ENCODE measurements around the gene IQSEC3.

DNA sequence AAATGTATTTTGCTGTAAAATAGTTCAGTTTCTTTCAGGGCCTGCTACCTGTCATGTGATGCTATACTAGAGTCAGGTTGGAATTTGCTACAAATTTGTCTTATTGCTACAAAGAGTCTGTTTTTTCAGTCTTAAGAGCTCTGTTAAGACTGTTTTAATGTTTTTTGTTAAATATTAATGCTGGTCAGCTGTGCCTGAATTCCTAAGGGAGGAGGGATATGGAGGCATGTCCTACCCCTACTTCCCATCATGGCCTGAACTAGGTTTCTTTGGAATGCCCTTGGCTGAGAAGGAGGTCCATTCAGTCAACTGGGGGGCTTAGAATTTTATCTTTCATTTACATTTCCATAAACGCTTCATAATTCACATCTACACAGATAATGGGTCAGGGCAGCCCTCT, 30.0 kb downstream of the IQSEC3 start:
- TF ChIP-seq, protein P1, sequence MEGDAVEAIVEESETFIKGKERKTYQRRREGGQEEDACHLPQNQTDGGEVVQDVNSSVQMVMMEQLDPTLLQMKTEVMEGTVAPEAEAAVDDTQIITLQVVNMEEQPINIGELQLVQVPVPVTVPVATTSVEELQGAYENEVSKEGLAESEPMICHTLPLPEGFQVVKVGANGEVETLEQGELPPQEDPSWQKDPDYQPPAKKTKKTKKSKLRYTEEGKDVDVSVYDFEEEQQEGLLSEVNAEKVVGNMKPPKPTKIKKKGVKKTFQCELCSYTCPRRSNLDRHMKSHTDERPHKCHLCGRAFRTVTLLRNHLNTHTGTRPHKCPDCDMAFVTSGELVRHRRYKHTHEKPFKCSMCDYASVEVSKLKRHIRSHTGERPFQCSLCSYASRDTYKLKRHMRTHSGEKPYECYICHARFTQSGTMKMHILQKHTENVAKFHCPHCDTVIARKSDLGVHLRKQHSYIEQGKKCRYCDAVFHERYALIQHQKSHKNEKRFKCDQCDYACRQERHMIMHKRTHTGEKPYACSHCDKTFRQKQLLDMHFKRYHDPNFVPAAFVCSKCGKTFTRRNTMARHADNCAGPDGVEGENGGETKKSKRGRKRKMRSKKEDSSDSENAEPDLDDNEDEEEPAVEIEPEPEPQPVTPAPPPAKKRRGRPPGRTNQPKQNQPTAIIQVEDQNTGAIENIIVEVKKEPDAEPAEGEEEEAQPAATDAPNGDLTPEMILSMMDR (IDR thresholded peaks at IDR 0.05; ENCODE audit: poor library complexity, severe bottlenecking), result no peak
- TF ChIP-seq EP300 (conservative IDR thresholded peaks at IDR 0.05; ENCODE audit: poor library complexity, severe bottlenecking) (no peak), RAD21 (conservative IDR thresholded peaks at IDR 0.05) (no peak), TAF1 (IDR thresholded peaks at IDR 0.05; ENCODE audit: low read depth) (no peak), MXI1 (conservative IDR thresholded peaks at IDR 0.05; ENCODE audit: poor library complexity, severe bottlenecking) (no peak)
- TF ChIP-seq, protein P2, sequence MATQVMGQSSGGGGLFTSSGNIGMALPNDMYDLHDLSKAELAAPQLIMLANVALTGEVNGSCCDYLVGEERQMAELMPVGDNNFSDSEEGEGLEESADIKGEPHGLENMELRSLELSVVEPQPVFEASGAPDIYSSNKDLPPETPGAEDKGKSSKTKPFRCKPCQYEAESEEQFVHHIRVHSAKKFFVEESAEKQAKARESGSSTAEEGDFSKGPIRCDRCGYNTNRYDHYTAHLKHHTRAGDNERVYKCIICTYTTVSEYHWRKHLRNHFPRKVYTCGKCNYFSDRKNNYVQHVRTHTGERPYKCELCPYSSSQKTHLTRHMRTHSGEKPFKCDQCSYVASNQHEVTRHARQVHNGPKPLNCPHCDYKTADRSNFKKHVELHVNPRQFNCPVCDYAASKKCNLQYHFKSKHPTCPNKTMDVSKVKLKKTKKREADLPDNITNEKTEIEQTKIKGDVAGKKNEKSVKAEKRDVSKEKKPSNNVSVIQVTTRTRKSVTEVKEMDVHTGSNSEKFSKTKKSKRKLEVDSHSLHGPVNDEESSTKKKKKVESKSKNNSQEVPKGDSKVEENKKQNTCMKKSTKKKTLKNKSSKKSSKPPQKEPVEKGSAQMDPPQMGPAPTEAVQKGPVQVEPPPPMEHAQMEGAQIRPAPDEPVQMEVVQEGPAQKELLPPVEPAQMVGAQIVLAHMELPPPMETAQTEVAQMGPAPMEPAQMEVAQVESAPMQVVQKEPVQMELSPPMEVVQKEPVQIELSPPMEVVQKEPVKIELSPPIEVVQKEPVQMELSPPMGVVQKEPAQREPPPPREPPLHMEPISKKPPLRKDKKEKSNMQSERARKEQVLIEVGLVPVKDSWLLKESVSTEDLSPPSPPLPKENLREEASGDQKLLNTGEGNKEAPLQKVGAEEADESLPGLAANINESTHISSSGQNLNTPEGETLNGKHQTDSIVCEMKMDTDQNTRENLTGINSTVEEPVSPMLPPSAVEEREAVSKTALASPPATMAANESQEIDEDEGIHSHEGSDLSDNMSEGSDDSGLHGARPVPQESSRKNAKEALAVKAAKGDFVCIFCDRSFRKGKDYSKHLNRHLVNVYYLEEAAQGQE (IDR thresholded peaks at IDR 0.05; ENCODE audit: borderline replicate concordance), result no peak

All from neural cell (in vitro differentiated cells).